D721Med (cell line): ENCODE measurements around the gene PRSS35.

Source experiments
- DNase-seq: peaks from one replicate; pipeline ENCODE4 v3.0.0; 2011; ENCODE audit warnings: low spot score; ENCODE audit not compliant: insufficient read length
- FAIRE-seq: peaks from 2 replicates; lab custom pipeline; 2011; peaks lifted over from hg19 to GRCh38; lab: Jason Lieb, UNC
- CTCF ChIP-seq: IDR thresholded peaks from 2 replicates; pipeline ENCODE4 v1.5.1; 2012; ENCODE audit warnings: mild to moderate bottlenecking, control low read depth; ENCODE audit not compliant: insufficient read depth; ENCODE audit errors: missing control alignments

Gene PRSS35

DNA sequence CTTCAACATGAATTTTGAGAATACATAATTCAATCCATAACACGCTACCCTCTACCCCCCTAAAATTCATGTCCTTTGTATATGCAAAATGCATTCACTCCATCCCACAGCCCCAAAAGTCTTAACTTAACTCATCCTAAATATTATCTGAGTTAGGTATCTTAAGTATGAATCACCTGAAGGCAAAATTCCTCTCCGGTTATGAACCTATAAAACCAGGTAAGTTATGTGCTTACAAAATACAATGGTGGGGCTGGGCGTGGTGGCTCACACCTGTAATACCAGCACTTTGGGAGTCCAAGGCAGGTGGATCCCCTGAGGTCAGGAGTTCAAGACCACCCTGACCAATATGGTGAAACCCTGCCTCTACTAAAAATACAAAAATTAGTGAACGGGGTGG lies 23.5 kb upstream of the PRSS35 start:
- no peak for TF ChIP-seq CTCF
- DNase-seq: no peak
- no peak for FAIRE-seq

DNA sequence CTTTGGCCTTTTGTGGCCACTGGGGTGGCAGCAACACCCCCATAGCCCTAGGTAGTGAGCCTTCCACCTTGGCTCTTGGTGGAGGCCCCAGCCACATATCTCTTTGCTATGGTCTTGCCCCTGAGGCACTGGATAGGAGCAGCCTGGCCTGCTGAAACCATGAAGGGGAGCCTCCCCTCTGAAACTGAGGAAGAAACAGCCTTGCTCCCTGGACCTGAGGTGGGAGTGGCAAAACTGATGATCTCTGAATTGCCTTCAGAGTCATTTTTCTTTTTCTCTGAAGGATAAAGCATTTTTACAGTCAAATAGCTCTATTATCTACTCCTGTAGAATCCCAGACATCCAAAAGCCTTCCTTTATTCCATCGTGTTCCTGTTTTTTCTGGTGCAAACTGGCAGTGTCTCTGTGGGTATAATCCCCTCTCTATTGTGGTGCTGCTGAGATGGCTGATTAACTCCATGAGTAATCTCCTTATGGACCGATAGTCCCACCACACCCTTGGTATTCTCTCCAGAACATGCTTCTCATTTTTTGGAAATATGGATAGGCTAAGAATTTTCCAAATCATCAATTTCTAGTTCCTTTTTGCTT lies 22.0 kb upstream of the PRSS35 start:
- FAIRE-seq (no peak), DNase-seq (no peak)
- no peak for TF ChIP-seq CTCF

- no peak for FAIRE-seq
- no peak for TF ChIP-seq CTCF
- no peak for DNase-seq
These were observed 7.0 kb upstream of the PRSS35 start for GRCh38 chr6:83505356-83505755.

DNA sequence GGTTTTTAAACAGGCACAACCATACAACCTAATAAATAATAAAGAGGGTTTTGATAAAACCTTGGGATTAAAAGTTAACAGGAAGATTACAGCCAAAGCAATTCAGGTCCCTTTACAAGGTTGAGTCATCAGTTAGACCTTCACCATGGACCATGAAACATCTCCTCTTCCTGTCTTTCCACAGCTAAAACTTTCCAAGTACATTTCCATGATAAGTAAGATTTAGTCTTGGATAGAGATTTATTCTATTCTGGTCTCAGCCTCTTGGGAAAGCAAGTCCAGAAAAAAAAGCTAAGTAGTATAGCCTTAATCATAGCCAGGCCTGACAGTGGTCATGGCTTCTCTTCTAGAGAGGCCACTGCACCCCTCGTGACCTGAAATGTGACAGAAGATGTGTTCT lies 2.9 kb upstream of the PRSS35 start:
- no peak for TF ChIP-seq CTCF
- no peak for DNase-seq
- no peak for FAIRE-seq

DNA sequence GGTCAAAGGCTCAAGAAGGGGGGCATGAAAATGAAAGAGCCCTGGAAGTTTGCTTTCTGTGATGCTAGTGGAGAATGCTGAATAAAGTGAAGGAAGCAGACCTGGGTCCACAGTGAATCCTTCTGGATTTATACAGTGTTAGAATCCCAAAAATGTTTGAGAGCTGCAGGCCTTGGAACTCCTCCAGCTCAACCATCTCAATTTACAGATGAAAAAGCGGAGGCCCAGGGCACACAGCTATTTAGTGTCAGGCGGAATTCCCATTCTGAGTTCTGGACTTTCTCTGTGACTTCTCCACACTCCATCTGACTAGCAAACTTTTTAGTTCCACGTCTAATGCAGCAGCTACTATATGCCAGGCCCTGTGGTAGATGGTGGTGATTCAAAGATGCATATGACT lies 1.5 kb upstream of the PRSS35 start:
- no peak for TF ChIP-seq CTCF
- FAIRE-seq (no peak), DNase-seq (no peak)

GRCh38 chr6:83511266-83511665 lies 1.1 kb upstream of the PRSS35 start:
- FAIRE-seq (no peak), DNase-seq (no peak)
- no peak for TF ChIP-seq CTCF

DNA sequence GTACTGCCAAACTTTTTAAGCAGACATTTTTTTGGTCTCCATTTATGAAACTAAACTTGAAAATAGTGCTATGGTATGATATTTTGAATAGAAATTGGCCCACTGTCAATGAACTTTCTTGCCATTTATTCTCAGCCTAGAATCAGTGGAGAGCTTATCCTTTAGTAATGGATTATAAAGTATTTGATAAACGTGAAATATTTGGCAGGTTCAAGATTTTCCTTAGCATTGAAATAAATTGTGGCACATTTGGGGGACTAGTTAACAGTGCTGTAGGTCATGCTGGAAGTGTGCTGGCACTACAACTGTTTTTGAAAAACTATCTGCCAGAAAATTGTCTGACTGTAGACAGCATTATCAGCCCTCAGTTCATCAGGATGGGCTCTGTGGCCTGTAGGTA lies 2.1 kb downstream of the PRSS35 start:
- DNase-seq: no peak
- no peak for TF ChIP-seq CTCF
- no peak for FAIRE-seq
